HEK293T (cell line): ENCODE data around the gene BCAS1.

Experiments used
- CTCF ChIA-PET: fragments of 350-600 bp; formaldehyde crosslinking; extraction: SDS; loops from one replicate; lab custom pipeline; 2021; ENCODE audit warnings: antibody characterized with exemption, inconsistent platforms; lab: Yijun Ruan, JAX
- POLR2A ChIA-PET: fragments of 350-600 bp; formaldehyde crosslinking; extraction: SDS; loops from one replicate; lab custom pipeline; 2020; ENCODE audit warnings: antibody characterized with exemption, inconsistent platforms; lab: Yijun Ruan, JAX
- DNase-seq: peaks from one replicate; pipeline ENCODE4 v3.0.0; 2012; ENCODE audit warnings: mixed read lengths; ENCODE audit errors: extremely low spot score
- ARNT ChIP-seq: fragments of 450-650 bp; IDR thresholded peaks from 2 replicates; pipeline ENCODE4 v1.6.1; 2017; ENCODE audit warnings: mild to moderate bottlenecking
- BHLHE40 ChIP-seq: fragments of 450-650 bp; IDR thresholded peaks from 2 replicates; pipeline ENCODE4 v1.6.1; 2016; ENCODE audit warnings: mild to moderate bottlenecking, moderate library complexity, borderline replicate concordance
- CTBP1 ChIP-seq: fragments of 450-650 bp; IDR thresholded peaks from 2 replicates; pipeline ENCODE4 v1.6.1; 2016; ENCODE audit warnings: borderline replicate concordance
- ELF4 ChIP-seq: fragments of 450-650 bp; IDR thresholded peaks from 2 replicates; pipeline ENCODE4 v1.6.1; 2017; ENCODE audit warnings: antibody characterized with exemption
- FOXA1 ChIP-seq: fragments of 450-650 bp; IDR thresholded peaks from 2 replicates; pipeline ENCODE4 v1.6.1; 2016; ENCODE audit warnings: mild to moderate bottlenecking
- FOXK2 ChIP-seq: fragments of 450-650 bp; IDR thresholded peaks from 2 replicates; pipeline ENCODE4 v1.6.1; 2016; ENCODE audit warnings: mild to moderate bottlenecking
- FOXM1 ChIP-seq: fragments of 450-650 bp; IDR thresholded peaks from 2 replicates; pipeline ENCODE4 v1.6.1; 2017; ENCODE audit warnings: mild to moderate bottlenecking, borderline replicate concordance
- HDGF ChIP-seq: fragments of 450-650 bp; IDR thresholded peaks from 2 replicates; pipeline ENCODE4 v1.6.1; 2017; ENCODE audit warnings: antibody characterized with exemption, borderline replicate concordance
- L3MBTL2 ChIP-seq: fragments of 450-650 bp; conservative IDR thresholded peaks from 2 replicates; pipeline ENCODE4 v1.6.1; 2016; ENCODE audit warnings: mild to moderate bottlenecking
- LEF1 ChIP-seq: fragments of 450-650 bp; IDR thresholded peaks from 2 replicates; pipeline ENCODE4 v1.6.1; 2017; ENCODE audit warnings: mild to moderate bottlenecking, borderline replicate concordance
- NFRKB ChIP-seq: fragments of 450-650 bp; IDR thresholded peaks from 2 replicates; pipeline ENCODE4 v1.6.1; 2016; ENCODE audit warnings: mild to moderate bottlenecking, moderate library complexity
- PKNOX1 ChIP-seq: fragments of 450-650 bp; IDR thresholded peaks from 2 replicates; pipeline ENCODE4 v1.6.1; 2016
- SP1 ChIP-seq: fragments of 450-650 bp; IDR thresholded peaks from 2 replicates; pipeline ENCODE4 v1.6.1; 2017
- SUZ12 ChIP-seq: fragments of 450-650 bp; IDR thresholded peaks from 2 replicates; pipeline ENCODE4 v1.6.1; 2016; ENCODE audit warnings: mild to moderate bottlenecking
- TARDBP ChIP-seq: fragments of 450-650 bp; IDR thresholded peaks from 2 replicates; pipeline ENCODE4 v1.6.1; 2016
- ZNF384 ChIP-seq: fragments of 450-650 bp; IDR thresholded peaks from 2 replicates; pipeline ENCODE4 v1.6.1; 2016

The BCAS1 gene

DNA sequence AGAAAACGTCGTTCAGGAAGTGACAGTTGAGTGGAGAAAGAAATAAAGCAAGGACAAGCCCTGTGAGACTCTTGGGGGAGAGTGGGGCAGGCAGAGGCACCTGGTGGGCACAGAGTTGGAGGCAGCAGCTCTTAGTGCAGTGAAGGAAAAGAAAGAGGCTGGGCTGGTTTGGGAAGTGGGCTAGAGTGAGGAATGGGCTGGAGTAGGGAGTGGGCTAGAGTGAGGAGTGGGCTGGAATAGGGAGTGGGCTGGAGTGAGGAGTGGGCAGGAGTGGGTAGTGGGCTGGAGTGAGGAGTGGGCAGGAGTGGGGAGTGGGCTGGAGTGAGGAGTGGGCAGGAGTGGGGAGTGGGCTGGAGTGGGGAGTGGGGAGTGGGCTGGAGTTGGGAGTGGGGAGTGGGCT, 43.7 kb upstream of the BCAS1 start:
- ChIA-PET CTCF (no interaction called here), POLR2A (interaction anchor here (0.7 kb wide), 1 partner anchor 1033 kb away, joined by 3 read pairs; no protein-coding TSS in a partner anchor)

DNA sequence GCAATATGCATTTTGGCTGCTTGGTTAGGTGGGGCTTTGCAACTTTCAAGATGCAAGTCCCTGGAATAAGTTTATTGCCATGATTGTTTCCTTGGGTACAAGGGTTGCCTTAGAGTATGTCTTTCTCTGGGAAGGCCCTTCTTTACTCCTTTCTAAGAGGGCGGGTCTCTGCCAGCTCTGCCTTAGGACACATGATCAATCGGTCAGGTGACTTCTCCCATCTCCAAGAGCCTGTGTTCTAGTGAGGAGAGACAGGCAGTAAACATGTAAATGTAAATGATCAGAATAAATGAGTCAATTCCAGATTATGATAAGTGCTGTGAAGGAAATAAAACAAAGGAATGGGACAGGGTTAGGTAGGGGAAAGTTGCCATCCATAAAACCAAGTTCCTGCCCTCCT, 43.2 kb upstream of the BCAS1 start:
- TF ChIP-seq LEF1 = no peak
- ChIA-PET POLR2A (no interaction called here), CTCF (no interaction called here)
- no peak for DNase-seq

More for the DNA sequence above, 43.7 kb upstream of the BCAS1 start:
- no peak for DNase-seq
- TF ChIP-seq SP1 (no peak), NFRKB (no peak), ARNT (no peak), ZNF384 (no peak), L3MBTL2 (no peak)

DNA sequence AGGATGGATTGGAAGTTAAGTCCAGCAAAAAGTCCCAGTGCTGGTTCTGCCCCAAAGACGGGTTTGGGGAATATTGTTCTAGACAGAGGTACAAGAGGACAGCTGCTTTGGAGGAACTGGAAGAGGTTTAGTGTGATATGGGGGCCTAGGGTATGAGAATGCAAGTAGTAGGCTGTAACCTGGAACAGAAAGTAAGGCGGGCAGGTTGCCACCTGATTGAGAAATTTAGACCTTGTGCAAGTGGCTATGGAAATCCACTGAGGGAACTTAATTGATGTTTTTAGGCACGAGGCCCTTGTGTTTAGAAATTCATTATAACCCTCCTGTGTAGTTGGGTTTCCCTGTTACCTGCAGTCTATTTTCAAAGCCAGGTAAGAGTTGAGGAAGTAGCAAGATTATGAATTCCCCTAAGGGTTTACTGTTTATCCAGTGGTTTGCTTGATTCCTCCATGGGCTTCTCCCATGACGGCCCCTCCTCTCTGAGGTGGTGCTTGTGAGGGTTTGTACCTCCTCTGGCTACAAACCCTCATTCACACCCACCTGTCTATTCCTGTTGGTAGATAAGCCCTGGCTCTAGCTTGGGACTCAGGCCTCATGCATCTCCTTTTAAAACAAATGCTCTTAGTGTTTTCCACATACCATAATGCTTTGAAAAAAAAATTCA, 42.0 kb upstream of the BCAS1 start:
- POLR2A ChIA-PET = no interaction called here
- TF ChIP-seq ZNF384 (no peak), SP1 (no peak), BHLHE40 (no peak), ELF4 (no peak), TARDBP (no peak), SUZ12 (no peak), ARNT (no peak), HDGF (no peak)
- CTCF ChIA-PET = interaction anchor here (0.6 kb wide), 1 partner anchor 8 kb away, joined by 3 read pairs; no protein-coding TSS in a partner anchor
- no peak for DNase-seq

- TF ChIP-seq SUZ12 = no peak
- TF ChIP-seq PKNOX1 = no peak
- no peak for TF ChIP-seq TARDBP
- TF ChIP-seq FOXM1 = no peak
- TF ChIP-seq CTBP1 = no peak
- no peak for TF ChIP-seq SP1
- no peak for TF ChIP-seq ELF4
- no peak for TF ChIP-seq LEF1
- no peak for DNase-seq
- ChIA-PET CTCF (no interaction called here), POLR2A (no interaction called here)
These were observed 41.1 kb upstream of the BCAS1 start for GRCh38 chr20:54111460-54111859.

DNA sequence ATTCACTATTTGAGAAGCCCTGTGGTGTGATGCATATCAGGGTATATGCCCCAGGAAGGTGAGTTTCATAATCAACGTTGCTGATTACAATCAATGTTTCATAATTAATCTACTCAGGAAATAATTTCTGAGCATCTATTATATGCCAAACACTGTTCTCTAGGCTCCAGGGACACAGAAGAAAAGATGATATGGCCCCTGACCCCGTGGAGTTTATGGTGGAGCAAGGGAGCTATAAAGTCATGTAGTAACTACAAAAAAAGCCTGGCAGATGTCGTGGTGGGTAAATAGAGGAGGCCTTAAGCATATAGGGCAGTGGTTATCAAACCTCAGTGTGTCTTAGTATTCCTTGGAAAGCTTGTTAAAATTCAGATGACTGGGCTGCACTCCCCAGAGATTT, 40.1 kb upstream of the BCAS1 start:
- no peak for DNase-seq
- CTCF ChIA-PET = no interaction called here
- TF ChIP-seq FOXK2 (no peak), ELF4 (no peak), LEF1 (no peak), HDGF (no peak), SP1 (no peak)
- POLR2A ChIA-PET = no interaction called here

GRCh38 chr20:54110041-54110440, 39.6 kb upstream of the BCAS1 start:
- ChIA-PET POLR2A (no interaction called here), CTCF (no interaction called here)
- TF ChIP-seq ZNF384 = no peak
- no peak for TF ChIP-seq SP1
- no peak for TF ChIP-seq BHLHE40
- no peak for DNase-seq

DNA sequence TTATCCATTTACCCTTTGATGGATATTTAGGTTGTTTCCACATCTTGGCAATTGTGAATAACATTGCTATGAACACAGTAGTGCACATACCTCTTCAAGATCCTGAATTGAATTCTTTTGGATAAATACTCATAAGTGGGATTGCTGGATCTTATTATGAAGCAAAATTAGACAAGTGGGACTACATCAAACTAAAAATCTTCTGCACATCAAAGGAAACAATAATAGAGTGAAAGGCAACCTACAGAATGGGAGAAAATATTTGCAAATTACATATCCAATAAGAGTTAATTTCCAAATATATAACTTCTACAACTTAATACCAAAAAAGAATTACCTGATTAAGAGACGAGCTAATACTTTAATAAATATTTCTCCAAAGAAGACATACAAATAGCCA, 38.4 kb upstream of the BCAS1 start:
- no peak for TF ChIP-seq HDGF
- TF ChIP-seq FOXA1 = no peak
- TF ChIP-seq FOXK2 = no peak
- no peak for TF ChIP-seq BHLHE40
- TF ChIP-seq ZNF384 = no peak
- no peak for TF ChIP-seq LEF1
- TF ChIP-seq FOXM1 = no peak
- TF ChIP-seq ARNT = no peak
- no peak for TF ChIP-seq SP1
- TF ChIP-seq PKNOX1 = no peak
- no peak for TF ChIP-seq NFRKB
- no peak for TF ChIP-seq TARDBP
- no peak for TF ChIP-seq ELF4
- TF ChIP-seq CTBP1 = no peak
- TF ChIP-seq L3MBTL2 = no peak
- CTCF ChIA-PET = no interaction called here
- POLR2A ChIA-PET = no interaction called here
- DNase-seq = no peak

- DNase-seq = no peak
- POLR2A ChIA-PET = no interaction called here
- TF ChIP-seq HDGF = no peak
- CTCF ChIA-PET = no interaction called here
These were observed 37.9 kb upstream of the BCAS1 start for GRCh38 chr20:54108326-54108642.
